Measurements from ENCODE around the gene GMPS.

Gene GMPS

GRCh38 chr3:155863072-155863784 is 7.2 kb upstream of the GMPS start:
- no peak for DNase-seq (ENCODE audit: low read depth, low spot score)
- Histone ChIP-seq H3K4me3 (ENCODE audit: insufficient read length, low read depth) (no peak overlapping the region), H3K9me3 (ENCODE audit: insufficient read depth, low read length) (no peaks in the 10 kb centered on the region; the same call in 1 of the 2 replicates), H3K27me3 (ENCODE audit: insufficient read depth, insufficient read length) (no peaks in the 10 kb centered on the region), H3K9ac (ENCODE audit: insufficient read length, low read depth) (no peak overlapping the region), H3K36me3 (ENCODE audit: insufficient read depth, insufficient read length, low read length) (no peaks in the 10 kb centered on the region), H3K4me1 (ENCODE audit: insufficient read depth, insufficient read length) (no peaks in the 10 kb centered on the region)
- TF ChIP-seq SUZ12 (IDR thresholded peaks at IDR 0.05; ENCODE audit: extremely low read depth, insufficient read depth, insufficient read length) (no peak), YY1 (IDR thresholded peaks at IDR 0.05; ENCODE audit: insufficient read depth, insufficient read length) (no peak), ZNF274 (IDR thresholded peaks at IDR 0.05; ENCODE audit: low read depth, low read length) (no peak)

- Histone ChIP-seq H3K9me3 (ENCODE audit: insufficient read depth, low read length) (no peaks in the 10 kb centered on the region), H3K36me3 (ENCODE audit: insufficient read depth, insufficient read length, low read length) (no peaks in the 10 kb centered on the region), H3K4me3 (ENCODE audit: insufficient read length, low read depth) (peak overlapping the region; percentile 34), H3K4me1 (ENCODE audit: insufficient read depth, insufficient read length) (no peaks in the 10 kb centered on the region), H3K9ac (ENCODE audit: insufficient read length, low read depth) (peak overlapping the region; percentile 68), H3K27me3 (ENCODE audit: insufficient read depth, insufficient read length) (no peaks in the 10 kb centered on the region)
- no peak for DNase-seq (ENCODE audit: low read depth, low spot score)
- no peak for TF ChIP-seq SUZ12 (IDR thresholded peaks at IDR 0.05; ENCODE audit: extremely low read depth, insufficient read depth, insufficient read length)
- TF ChIP-seq ZNF274 (IDR thresholded peaks at IDR 0.05; ENCODE audit: low read depth, low read length): no peak
- no peak for TF ChIP-seq YY1 (IDR thresholded peaks at IDR 0.05; ENCODE audit: insufficient read depth, insufficient read length)
These were observed 759 bp upstream of the GMPS start for GRCh38 chr3:155869691-155870090.

- no peaks in the 10 kb centered on the region for H3K9me3 ChIP-seq (ENCODE audit: insufficient read depth, low read length)
- H3K27me3 ChIP-seq (ENCODE audit: insufficient read depth, insufficient read length): no peaks in the 10 kb centered on the region
- TF ChIP-seq ZNF274 (IDR thresholded peaks at IDR 0.05; ENCODE audit: low read depth, low read length): no peak
- no peak for TF ChIP-seq SUZ12 (IDR thresholded peaks at IDR 0.05; ENCODE audit: extremely low read depth, insufficient read depth, insufficient read length)
- TF ChIP-seq YY1 (IDR thresholded peaks at IDR 0.05; ENCODE audit: insufficient read depth, insufficient read length): no peak
- H3K4me1 ChIP-seq (ENCODE audit: insufficient read depth, insufficient read length): peaks cover 5% of the 10 kb centered on the region
- no peak for DNase-seq (ENCODE audit: low read depth, low spot score)
- H3K36me3 ChIP-seq (ENCODE audit: insufficient read depth, insufficient read length, low read length): no peaks in the 10 kb centered on the region
- H3K9ac ChIP-seq (ENCODE audit: insufficient read length, low read depth): peak overlapping the region; percentile 99
- H3K4me3 ChIP-seq (ENCODE audit: insufficient read length, low read depth): peak overlapping the region; percentile 96
These were observed 695 bp downstream of the GMPS start for GRCh38 chr3:155870945-155871745.

- TF ChIP-seq SUZ12 (IDR thresholded peaks at IDR 0.05; ENCODE audit: extremely low read depth, insufficient read depth, insufficient read length) (no peak), ZNF274 (IDR thresholded peaks at IDR 0.05; ENCODE audit: low read depth, low read length) (no peak), YY1 (IDR thresholded peaks at IDR 0.05; ENCODE audit: insufficient read depth, insufficient read length) (no peak)
- peaks cover 5% of the 10 kb centered on the region for H3K4me1 ChIP-seq (ENCODE audit: insufficient read depth, insufficient read length)
- H3K36me3 ChIP-seq (ENCODE audit: insufficient read depth, insufficient read length, low read length): no peaks in the 10 kb centered on the region
- no peak for DNase-seq (ENCODE audit: low read depth, low spot score)
- peak overlapping the region; percentile 99 for H3K9ac ChIP-seq (ENCODE audit: insufficient read length, low read depth)
- H3K27me3 ChIP-seq (ENCODE audit: insufficient read depth, insufficient read length): no peaks in the 10 kb centered on the region
- H3K9me3 ChIP-seq (ENCODE audit: insufficient read depth, low read length): no peaks in the 10 kb centered on the region
- H3K4me3 ChIP-seq (ENCODE audit: insufficient read length, low read depth): peak overlapping the region; percentile 96
These were observed 1.3 kb downstream of the GMPS start for GRCh38 chr3:155871746-155872158.

GRCh38 chr3:155872904-155873646 is 2.6 kb downstream of the GMPS start:
- peaks cover 5% of the 10 kb centered on the region for H3K4me1 ChIP-seq (ENCODE audit: insufficient read depth, insufficient read length)
- no peaks in the 10 kb centered on the region for H3K27me3 ChIP-seq (ENCODE audit: insufficient read depth, insufficient read length)
- H3K36me3 ChIP-seq (ENCODE audit: insufficient read depth, insufficient read length, low read length): no peaks in the 10 kb centered on the region
- TF ChIP-seq SUZ12 (IDR thresholded peaks at IDR 0.05; ENCODE audit: extremely low read depth, insufficient read depth, insufficient read length) (no peak), ZNF274 (IDR thresholded peaks at IDR 0.05; ENCODE audit: low read depth, low read length) (no peak), YY1 (IDR thresholded peaks at IDR 0.05; ENCODE audit: insufficient read depth, insufficient read length) (no peak)
- no peak overlapping the region for H3K9ac ChIP-seq (ENCODE audit: insufficient read length, low read depth)
- no peak overlapping the region for H3K4me3 ChIP-seq (ENCODE audit: insufficient read length, low read depth)
- DNase-seq (ENCODE audit: low read depth, low spot score): no peak
- H3K9me3 ChIP-seq (ENCODE audit: insufficient read depth, low read length): no peaks in the 10 kb centered on the region

GRCh38 chr3:155876037-155876436 is 5.6 kb downstream of the GMPS start:
- H3K9ac ChIP-seq (ENCODE audit: insufficient read length, low read depth): no peak overlapping the region
- no peaks in the 10 kb centered on the region for H3K36me3 ChIP-seq (ENCODE audit: insufficient read depth, insufficient read length, low read length)
- TF ChIP-seq YY1 (IDR thresholded peaks at IDR 0.05; ENCODE audit: insufficient read depth, insufficient read length) (no peak), ZNF274 (IDR thresholded peaks at IDR 0.05; ENCODE audit: low read depth, low read length) (no peak), SUZ12 (IDR thresholded peaks at IDR 0.05; ENCODE audit: extremely low read depth, insufficient read depth, insufficient read length) (no peak)
- H3K4me3 ChIP-seq (ENCODE audit: insufficient read length, low read depth): no peak overlapping the region
- no peaks in the 10 kb centered on the region for H3K9me3 ChIP-seq (ENCODE audit: insufficient read depth, low read length)
- no peak for DNase-seq (ENCODE audit: low read depth, low spot score)
- peaks cover 5% of the 10 kb centered on the region for H3K4me1 ChIP-seq (ENCODE audit: insufficient read depth, insufficient read length)
- no peaks in the 10 kb centered on the region for H3K27me3 ChIP-seq (ENCODE audit: insufficient read depth, insufficient read length)

Measured in NT2/D1 (cell line).